ENCODE results near the gene BUD31. TPM values are rescaled to one million over a fixed set of nuclear protein-coding genes. Genes with fewer than 3 reads are reported as not detected.
A peak's percentile ranks its signal among the peaks of the same experiment; 100 is the strongest.

Gene BUD31
- total and polyA plus RNA-seq, 11 donors, result 26.1 to 87.8 (median 47.4) TPM

DNA sequence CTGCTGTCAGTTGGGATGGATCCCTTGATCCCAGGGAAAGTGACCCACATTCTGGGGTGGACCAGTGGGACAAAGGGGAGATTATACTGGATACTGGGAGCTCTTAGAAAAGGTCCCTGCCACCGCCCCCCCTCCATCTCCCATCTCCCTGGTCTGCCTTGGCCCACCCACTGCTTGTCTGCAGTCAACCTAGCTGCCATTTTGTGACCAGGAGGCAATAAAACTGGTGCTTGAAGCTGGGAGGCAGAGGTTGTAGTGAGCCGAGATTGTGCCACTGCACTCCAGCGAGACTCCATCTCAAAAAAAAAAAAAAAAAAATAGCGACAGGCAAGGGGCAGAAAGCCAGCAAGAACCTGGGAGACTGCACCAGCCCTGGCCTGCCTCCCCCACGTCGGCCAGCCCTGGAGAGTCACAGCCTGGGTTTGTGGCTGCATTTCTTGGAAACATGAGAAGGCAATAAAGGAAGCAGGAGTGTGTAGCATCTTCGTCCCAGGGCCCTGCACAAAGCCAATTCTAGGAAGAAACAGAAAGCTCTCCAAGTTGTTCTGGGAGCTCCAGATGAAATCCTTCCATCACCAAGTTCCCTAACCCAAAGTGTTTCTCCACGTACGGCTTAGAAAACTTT lies 38.9 kb upstream of the BUD31 start:
- 54 to 60% (median 58%) methylated on average over 8 to 9 of the region's 9 CpGs for WGBS, 4 donors
- Histone ChIP-seq H3K9me3 (no peaks in the 10 kb centered on the region), H3K4me1 (peaks cover 0 to 25% (median 7%) of the 10 kb centered on the region in 12 donors), H3K4me3 (no peak overlapping the region), H3K36me3 (peaks cover 0 to 42% (median 34%) of the 10 kb centered on the region in 9 donors), H3K27ac (peak overlapping the region in 2 of 12 donors; percentile 35 to 49), H3K27me3 (no peaks in the 10 kb centered on the region)
- DNase-seq (no peak), ATAC-seq (peak in 1 of 4 donors; percentile 3)
- no peak for TF ChIP-seq POLR2A (IDR thresholded peaks at IDR 0.05)
- TF ChIP-seq, protein P1, sequence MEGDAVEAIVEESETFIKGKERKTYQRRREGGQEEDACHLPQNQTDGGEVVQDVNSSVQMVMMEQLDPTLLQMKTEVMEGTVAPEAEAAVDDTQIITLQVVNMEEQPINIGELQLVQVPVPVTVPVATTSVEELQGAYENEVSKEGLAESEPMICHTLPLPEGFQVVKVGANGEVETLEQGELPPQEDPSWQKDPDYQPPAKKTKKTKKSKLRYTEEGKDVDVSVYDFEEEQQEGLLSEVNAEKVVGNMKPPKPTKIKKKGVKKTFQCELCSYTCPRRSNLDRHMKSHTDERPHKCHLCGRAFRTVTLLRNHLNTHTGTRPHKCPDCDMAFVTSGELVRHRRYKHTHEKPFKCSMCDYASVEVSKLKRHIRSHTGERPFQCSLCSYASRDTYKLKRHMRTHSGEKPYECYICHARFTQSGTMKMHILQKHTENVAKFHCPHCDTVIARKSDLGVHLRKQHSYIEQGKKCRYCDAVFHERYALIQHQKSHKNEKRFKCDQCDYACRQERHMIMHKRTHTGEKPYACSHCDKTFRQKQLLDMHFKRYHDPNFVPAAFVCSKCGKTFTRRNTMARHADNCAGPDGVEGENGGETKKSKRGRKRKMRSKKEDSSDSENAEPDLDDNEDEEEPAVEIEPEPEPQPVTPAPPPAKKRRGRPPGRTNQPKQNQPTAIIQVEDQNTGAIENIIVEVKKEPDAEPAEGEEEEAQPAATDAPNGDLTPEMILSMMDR (IDR thresholded peaks at IDR 0.05), result no peak
- intact Hi-C loops (cut with DNase I), result loop anchor here in 3 of 10 donors (5.0 to 10.0 kb wide), 2 partner anchors 37 to 45 kb away; partner anchors contain the start of genes BUD31 (in 2 of the 3) and PDAP1 (in 2 of the 3)

DNA sequence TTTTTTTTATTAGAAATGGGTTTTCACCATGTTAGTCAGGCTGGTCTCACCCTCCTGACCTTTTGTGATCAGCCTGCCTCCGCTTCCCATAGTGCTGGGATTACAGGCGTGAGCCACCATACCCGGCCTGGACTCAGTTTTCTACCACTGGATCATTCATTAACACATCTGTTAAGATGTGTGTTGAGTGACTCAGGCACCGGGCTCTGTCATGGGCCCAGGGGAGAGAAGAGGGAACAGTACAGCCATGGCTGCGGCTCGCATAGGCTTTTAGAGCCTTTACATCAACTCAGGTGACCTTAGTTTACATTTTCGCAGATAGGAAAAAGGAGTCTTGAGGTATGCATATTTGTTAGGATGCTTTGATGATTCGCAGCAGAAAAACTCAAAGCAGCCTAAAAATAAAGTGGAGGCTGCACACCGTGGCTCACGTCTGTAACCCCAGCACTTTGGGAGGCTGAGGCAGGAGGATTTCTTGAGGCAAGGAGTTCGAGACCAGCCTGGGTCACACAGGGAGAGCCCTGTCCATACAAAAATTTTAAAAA lies 37.3 kb upstream of the BUD31 start:
- peaks cover 0 to 37% (median 13%) of the 10 kb centered on the region in 12 donors for H3K4me1 ChIP-seq
- H3K27me3 ChIP-seq, result no peaks in the 10 kb centered on the region
- peaks cover 0 to 26% (median 18%) of the 10 kb centered on the region in 9 donors for H3K36me3 ChIP-seq
- no peak overlapping the region for H3K4me3 ChIP-seq
- no peak overlapping the region for H3K27ac ChIP-seq
- ATAC-seq, result no peak
- WGBS, 4 donors, result 91 to 94% (median 94%) methylated on average over 11 of the region's 11 CpGs
- TF ChIP-seq POLR2A (IDR thresholded peaks at IDR 0.05), result no peak
- TF ChIP-seq, protein P1 (IDR thresholded peaks at IDR 0.05), result no peak
- intact Hi-C loops (cut with DNase I), result loop anchor here in 1 of 10 donors (5.0 kb wide), 1 partner anchor 36 kb away; the partner anchor contains the start of genes BUD31 and PDAP1
- DNase-seq, result no peak
- no peaks in the 10 kb centered on the region for H3K9me3 ChIP-seq

GRCh38 chr7:99372275-99373090 lies 36.3 kb upstream of the BUD31 start:
- TF ChIP-seq, protein P1 (IDR thresholded peaks at IDR 0.05), result no peak
- no peak for TF ChIP-seq POLR2A (IDR thresholded peaks at IDR 0.05)
- Histone ChIP-seq H3K9me3 (no peaks in the 10 kb centered on the region), H3K27ac (peak overlapping the region in 9 of 12 donors; percentile 0 to 56 (median 45)), H3K27me3 (no peaks in the 10 kb centered on the region), H3K36me3 (peaks cover 0 to 24% (median 9%) of the 10 kb centered on the region in 9 donors), H3K4me3 (peak overlapping the region in 1 of 12 donors; percentile 19), H3K4me1 (peaks cover 0 to 39% (median 13%) of the 10 kb centered on the region in 12 donors)
- peak in 1 of 5 donors; percentile 43 for DNase-seq
- intact Hi-C loops (cut with DNase I), result loop anchor here in 1 of 10 donors (5.0 kb wide), 1 partner anchor 35 kb away; the partner anchor contains the start of genes BUD31 and PDAP1
- 44 to 52% (median 46%) methylated on average over 18 to 21 of the region's 21 CpGs for whole genome bisulfite sequencing, 4 donors
- ATAC-seq, result peak; percentile 3 to 22 (median 8)
